ENCODE measurements around the gene MAP2K2.
"Not testable (repeated sequence)": the region's sequence is repeated elsewhere in the genome, so short reads cannot be mapped to it uniquely, and the experiment has no call there.

DNA sequence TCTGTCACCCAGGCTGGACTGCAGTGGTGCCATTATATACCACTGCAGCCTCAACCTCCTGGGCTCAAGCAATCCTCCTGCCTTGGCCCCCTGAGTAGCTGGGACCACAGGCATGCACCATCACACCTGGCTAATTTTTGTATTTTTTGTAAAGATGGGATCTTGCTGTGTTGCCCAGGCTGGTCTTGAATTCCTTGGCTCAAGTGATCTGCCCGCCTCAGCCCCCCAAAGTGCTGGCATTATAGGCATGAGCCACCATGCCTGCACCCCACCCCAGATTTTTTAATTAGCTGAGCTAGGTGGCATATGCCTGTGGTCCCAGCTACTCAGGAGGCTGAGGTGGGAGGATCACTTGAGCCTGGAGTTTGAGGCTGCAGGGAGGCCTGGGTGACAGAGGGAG, 19.0 kb upstream of the MAP2K2 start:
- TF ChIP-seq, protein P1, sequence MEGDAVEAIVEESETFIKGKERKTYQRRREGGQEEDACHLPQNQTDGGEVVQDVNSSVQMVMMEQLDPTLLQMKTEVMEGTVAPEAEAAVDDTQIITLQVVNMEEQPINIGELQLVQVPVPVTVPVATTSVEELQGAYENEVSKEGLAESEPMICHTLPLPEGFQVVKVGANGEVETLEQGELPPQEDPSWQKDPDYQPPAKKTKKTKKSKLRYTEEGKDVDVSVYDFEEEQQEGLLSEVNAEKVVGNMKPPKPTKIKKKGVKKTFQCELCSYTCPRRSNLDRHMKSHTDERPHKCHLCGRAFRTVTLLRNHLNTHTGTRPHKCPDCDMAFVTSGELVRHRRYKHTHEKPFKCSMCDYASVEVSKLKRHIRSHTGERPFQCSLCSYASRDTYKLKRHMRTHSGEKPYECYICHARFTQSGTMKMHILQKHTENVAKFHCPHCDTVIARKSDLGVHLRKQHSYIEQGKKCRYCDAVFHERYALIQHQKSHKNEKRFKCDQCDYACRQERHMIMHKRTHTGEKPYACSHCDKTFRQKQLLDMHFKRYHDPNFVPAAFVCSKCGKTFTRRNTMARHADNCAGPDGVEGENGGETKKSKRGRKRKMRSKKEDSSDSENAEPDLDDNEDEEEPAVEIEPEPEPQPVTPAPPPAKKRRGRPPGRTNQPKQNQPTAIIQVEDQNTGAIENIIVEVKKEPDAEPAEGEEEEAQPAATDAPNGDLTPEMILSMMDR (IDR thresholded peaks at IDR 0.05) = not testable (repeated sequence)
- TF ChIP-seq POLR2A (IDR thresholded peaks at IDR 0.05) = not testable (repeated sequence)

Measured in lower leg skin (tissue), 3 donors.